Right lobe of liver (tissue), 4 donors: Measurements from ENCODE around the gene LGALS8.

Experiments used
- POLR2A ChIP-seq: fragments of 450-650 bp; IDR thresholded peaks from one replicate; pipeline ENCODE4 v1.6.1; 2017; ENCODE audit warnings: antibody characterized with exemption, mild to moderate bottlenecking
- TF ChIP-seq, protein P1 (sequence below), 4 donors: fragments of 200-600 bp in 3 of 4; fragments of 450-650 bp in 1 of 4; IDR thresholded peaks; one replicate each; pipeline versions ENCODE4 v1.5.1 to v1.8.0; 2016 to 2022; ENCODE audit warnings: antibody characterized with exemption in 4 of 4, mild to moderate bottlenecking in 2 of 4
- donor health status: DM: no; HTN: no; CAD: no.
- donor health status: DM: no; HTN: no; CAD: no.
- donor health status: DM: no; HTN: yes; CAD: no.

DNA sequence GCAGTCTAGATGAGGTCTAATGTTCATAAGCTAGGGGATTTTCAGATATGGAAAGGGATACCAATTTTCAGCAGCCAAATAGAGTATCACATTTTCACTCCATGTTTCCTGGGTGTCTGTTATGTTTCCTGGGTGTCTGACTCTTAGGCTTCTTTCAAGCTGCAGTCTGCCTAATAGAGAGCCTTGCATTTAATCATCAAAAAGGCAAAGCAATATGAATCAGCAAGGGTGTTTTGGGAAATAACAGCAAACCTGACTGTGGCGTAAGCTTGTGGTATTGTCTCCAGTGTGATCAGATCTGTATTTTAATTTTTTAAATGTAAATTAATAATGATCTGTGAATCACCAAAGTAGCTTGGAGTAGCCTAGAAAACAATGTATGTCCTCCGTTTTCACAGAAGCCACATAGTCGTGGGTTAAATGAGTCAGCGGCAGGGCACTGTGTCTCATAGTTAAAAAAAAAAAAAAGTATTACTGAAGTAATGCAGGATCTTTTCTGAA lies 10.4 kb downstream of the LGALS8 start:
- no peak for TF ChIP-seq POLR2A
- TF ChIP-seq, protein P1, sequence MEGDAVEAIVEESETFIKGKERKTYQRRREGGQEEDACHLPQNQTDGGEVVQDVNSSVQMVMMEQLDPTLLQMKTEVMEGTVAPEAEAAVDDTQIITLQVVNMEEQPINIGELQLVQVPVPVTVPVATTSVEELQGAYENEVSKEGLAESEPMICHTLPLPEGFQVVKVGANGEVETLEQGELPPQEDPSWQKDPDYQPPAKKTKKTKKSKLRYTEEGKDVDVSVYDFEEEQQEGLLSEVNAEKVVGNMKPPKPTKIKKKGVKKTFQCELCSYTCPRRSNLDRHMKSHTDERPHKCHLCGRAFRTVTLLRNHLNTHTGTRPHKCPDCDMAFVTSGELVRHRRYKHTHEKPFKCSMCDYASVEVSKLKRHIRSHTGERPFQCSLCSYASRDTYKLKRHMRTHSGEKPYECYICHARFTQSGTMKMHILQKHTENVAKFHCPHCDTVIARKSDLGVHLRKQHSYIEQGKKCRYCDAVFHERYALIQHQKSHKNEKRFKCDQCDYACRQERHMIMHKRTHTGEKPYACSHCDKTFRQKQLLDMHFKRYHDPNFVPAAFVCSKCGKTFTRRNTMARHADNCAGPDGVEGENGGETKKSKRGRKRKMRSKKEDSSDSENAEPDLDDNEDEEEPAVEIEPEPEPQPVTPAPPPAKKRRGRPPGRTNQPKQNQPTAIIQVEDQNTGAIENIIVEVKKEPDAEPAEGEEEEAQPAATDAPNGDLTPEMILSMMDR (IDR thresholded peaks at IDR 0.05): no peak
